HG03066 (cell line): Measurements from ENCODE around the gene PRRC1.
"Not testable (repeated sequence)": the region's sequence is repeated elsewhere in the genome, so short reads cannot be mapped to it uniquely, and the experiment has no call there.

Experiments used
- ATAC-seq: cut with Tn5 transposase; IDR thresholded peaks from one replicate; pipeline ENCODE4 v1.9.1; 2021; ENCODE audit warnings: low read depth; ENCODE audit not compliant: unreplicated experiment

Gene PRRC1

DNA sequence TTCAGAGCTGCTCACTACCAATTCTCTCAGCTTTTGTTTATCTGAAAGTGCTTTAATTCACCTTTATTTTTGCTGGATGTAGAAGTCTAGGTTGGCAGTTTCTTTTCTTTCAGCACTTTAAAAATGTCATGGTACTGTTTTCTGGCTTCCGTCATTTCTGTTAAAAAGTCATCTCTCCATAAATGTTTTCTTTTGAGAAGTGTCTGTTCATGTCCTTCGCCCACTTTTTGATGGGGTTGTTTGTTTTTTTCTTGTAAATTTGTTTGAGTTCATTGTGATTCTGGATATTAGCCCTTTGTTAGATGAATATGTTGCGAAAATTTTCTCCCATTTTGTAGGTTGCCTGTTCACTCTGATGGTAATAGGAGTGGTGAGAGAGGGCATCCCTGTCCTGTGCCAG is 23.1 kb downstream of the PRRC1 start:
- ATAC-seq, result not testable (repeated sequence)

- ATAC-seq, result not testable (repeated sequence)
Observed at GRCh38 chr5:127545249-127545648, 27.8 kb downstream of the PRRC1 start.

DNA sequence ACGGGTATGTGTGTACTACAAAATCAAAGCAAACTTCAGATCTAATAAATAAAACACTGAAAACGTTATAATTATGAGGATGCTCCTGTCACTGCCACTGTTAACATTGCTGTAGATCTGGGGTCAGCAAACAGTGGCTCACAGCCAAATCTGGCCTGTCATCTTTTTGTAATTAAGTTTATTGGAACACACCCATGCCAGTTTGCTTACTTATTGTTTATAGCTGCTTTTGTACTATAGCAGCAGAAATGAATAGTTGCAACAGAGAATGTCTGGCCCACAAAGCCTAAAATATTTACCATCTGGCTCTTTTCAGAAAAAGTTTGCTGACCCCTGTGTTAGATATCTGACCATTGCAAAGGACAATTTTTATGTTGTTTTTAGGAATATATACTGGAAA is 32.1 kb downstream of the PRRC1 start:
- no peak for ATAC-seq

- ATAC-seq, result no peak
Observed at GRCh38 chr5:127550652-127551409, 33.4 kb downstream of the PRRC1 start.

- ATAC-seq, result no peak
Observed at GRCh38 chr5:127551410-127552041, 34.1 kb downstream of the PRRC1 start.

DNA sequence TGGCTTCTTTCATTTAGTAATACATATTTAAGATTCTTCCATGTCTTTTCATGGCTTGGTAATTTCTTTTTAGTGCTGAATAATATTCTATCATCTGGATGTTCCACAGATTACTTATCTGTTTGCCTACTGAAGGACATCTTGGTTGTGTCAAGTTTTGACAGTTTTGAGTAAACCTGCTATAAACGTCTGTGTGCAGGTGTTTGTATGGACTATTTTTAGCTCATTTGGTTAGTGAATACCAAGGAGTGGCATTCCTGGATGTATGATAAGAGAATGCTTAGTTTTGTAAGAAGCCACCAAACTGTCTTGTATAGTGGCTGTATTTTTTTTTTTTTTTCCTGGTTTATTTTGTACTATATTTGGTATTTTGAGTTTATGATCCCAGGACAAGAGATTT is 38.4 kb downstream of the PRRC1 start:
- ATAC-seq, result no peak

- no peak for ATAC-seq
Observed at GRCh38 chr5:127556609-127557334, 39.3 kb downstream of the PRRC1 start.

DNA sequence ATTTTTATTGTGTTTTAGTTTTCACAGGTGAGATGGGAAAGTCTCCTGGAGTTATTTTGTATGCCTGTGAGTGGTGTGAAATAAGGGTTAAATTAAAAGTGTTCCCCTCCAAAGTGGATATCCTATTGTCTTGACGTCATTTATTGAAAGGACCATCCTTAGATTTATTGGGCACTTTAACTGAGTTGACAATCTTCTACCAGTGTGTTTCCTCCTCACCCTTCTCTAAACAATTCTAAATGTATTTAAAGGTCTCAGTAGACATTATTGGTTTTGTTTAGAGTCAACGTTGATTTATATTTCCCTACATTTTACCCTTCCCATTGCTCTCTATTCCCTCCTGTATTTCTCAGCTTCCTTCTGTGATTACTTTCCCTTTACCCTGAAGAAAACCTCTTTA is 40.8 kb downstream of the PRRC1 start:
- ATAC-seq, result no peak

- ATAC-seq, result no peak
Observed at GRCh38 chr5:127561254-127561653, 43.8 kb downstream of the PRRC1 start.

- no peak for ATAC-seq
Observed at GRCh38 chr5:127562252-127562651, 44.8 kb downstream of the PRRC1 start.

DNA sequence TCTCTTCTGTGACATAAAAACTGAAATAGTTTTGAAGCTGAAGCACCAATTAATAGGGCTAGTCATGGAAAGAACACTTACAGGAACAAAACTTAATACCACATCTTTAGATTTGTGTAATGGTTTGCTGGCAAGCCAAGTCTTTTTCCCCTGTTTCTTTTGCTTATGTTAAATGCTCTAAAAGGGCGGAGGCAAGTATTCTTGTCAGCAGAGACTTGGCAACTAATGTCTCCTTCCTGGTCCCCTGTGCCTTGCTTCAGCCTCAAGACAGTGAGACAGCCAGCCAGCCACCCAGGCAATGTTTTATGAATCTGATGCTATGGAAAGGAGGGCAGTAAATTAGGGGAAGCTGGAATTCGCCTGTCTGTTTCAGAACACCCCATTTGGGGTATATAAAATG is 45.7 kb downstream of the PRRC1 start:
- ATAC-seq, result no peak

DNA sequence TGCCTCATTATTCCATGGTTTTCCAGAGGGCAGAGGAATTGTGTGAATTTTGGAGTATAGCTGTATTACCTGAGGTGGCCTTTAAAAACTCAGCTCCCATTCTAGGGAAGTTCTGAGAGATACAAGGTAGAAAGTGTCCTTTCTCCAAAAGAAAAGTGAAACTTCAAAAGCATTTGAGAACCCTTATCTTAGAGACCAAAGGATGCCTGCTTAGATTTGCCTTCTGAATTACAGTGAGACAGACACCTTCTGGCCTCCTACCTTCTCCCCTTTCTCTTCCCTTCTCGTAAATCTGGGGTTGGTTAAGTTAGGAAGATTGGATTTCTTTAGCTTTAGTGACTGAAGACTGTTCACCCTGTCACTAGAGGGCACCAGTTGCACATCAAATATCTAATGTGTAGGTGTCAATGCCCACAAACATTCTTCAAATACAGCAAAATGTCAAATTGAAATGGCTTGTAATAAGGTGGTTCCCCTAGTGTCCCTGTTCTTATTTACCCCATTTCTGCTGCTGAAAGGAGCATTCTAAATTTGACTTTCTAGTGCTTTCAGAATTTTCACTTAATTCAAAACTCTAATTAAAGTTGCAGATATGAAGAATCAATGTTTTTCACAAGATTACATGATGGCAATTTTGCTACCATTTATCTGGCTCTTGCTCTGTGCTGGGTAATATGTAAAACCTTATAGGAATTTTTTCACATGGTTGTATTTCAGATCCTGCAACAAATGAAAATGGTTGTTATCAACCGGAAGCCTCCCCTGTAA is 46.7 kb downstream of the PRRC1 start:
- ATAC-seq, result peak; percentile 36

- no peak for ATAC-seq
Observed at GRCh38 chr5:127565586-127566270, 48.3 kb downstream of the PRRC1 start.

- peak; percentile 62 for ATAC-seq
Observed at GRCh38 chr5:127567026-127567768, 49.8 kb downstream of the PRRC1 start.

GRCh38 chr5:127568166-127568565 is 50.7 kb downstream of the PRRC1 start:
- peak; percentile 27 for ATAC-seq

GRCh38 chr5:127569471-127569870 is 52.0 kb downstream of the PRRC1 start:
- ATAC-seq, result not testable (repeated sequence)

DNA sequence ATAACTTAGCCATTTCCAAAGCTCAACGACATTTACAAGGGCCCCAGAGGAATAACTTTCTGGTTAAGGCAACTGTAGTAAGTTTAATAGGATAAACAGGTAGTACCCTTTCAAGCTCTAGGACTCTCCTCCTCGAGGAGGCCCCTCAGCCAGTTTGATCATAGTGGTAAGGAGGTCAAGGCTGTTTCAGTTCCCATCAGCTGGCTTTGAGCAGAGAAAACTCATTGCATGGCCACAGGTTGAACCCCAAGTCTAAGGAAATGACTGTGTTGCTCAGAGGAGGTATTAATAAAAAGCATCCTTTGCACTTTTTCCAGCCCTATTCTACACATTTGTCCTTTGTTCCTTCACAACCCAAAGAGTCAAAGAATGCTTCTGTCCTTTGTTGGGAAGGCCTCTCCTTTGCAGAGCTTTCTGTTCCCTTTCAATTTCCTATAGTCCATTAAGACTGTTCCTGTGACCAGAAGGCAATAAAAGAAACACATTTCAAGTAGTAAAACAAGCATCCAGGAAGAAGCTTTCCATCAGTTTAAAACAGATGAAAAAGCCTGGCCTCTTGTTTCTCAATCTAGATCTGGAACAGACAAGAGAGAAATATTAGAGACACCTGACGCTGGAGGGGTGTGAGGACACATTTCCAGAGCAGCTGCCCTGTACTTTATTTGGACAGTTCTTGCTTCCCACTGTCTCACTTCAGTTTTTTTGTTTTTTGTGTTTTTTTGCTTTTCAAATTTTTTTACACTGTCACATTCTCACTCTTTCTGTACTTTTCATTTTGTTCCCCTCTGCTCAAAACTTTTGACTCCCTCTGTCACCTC is 54.1 kb downstream of the PRRC1 start:
- ATAC-seq, result peak; percentile 45

DNA sequence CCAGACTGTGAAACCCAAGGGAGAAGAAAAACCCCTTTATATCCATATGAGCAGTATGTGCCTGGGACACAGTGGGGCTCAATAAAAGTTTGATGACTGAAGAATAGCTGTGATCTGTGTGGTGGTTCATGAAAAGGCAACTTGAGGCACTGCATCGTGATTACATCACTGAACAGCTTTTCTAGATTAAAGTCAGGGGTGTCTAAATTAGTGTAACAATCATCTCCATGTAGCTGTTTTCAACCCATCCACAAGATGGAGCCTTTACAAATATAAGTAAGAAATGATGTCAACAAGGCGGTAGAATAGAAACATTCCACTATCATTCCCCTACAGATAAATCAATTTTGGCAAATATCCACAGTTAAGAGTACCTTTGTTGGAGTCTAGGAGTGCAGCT is 55.5 kb downstream of the PRRC1 start:
- ATAC-seq, result no peak
